ENCODE measurements around the gene TAB2. TPM values are rescaled to one million over a fixed set of nuclear protein-coding genes. Genes with fewer than 3 reads are reported as not detected.

The TAB2 gene
- total and polyA plus RNA-seq, 2 of the 8 experiments (the other 6 are each of a cell fraction or from before 2014, with no cell fraction given): 40.4 to 63.0 TPM

DNA sequence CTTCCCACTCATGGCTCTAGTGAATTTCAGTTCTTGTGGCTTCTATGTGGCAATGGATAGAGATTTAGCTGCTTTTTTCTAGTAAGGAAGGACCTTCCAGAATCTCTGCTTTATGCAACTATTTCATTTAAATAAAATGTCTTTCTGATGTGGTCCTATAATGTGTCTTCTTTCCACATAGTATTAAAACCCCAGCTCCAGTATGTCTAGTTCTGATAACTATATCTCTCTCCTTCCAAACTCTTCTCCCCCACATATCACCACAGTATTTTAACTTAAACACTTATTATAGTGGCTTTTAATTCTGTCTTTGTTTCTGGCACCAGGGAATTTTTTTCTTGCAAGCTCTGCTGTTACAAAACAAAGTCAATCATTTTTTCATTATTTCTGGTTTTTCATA lies 41.9 kb downstream of the TAB2 start:
- H3K9me3 ChIP-seq (ENCODE audit: insufficient read depth in 2 of 2, low read depth in 1 of 2, low read length in 1 of 2): no peaks in the 10 kb centered on the region
- no peaks in the 10 kb centered on the region for H3K23me2 ChIP-seq (ENCODE audit: low read depth, low read length)
- H2AK5ac ChIP-seq (ENCODE audit: low read depth, low read length): no peak overlapping the region
- DNase-seq (ENCODE audit: low read depth in 1 of 2, low spot score in 2 of 2) (no peak), FAIRE-seq (no peak)
- H3K56ac ChIP-seq (replicated peaks; ENCODE audit: insufficient read length, low read depth, low read length): no peak overlapping the region
- no peak overlapping the region for H2BK120ac ChIP-seq (replicated peaks; ENCODE audit: low read depth, low read length)
- H3K4me3 ChIP-seq (ENCODE audit: extremely low read depth in 1 of 4, insufficient read depth in 2 of 4, low read depth in 3 of 4, low read length in 4 of 4): no peak overlapping the region
- peaks cover 1 to 9% of the 10 kb centered on the region in 2 experiments for H4K20me1 ChIP-seq (replicated peaks in 1 of 2; ENCODE audit: control insufficient read depth in 1 of 2, insufficient read depth in 2 of 2, low read length in 2 of 2)
- no peak overlapping the region for H3K23ac ChIP-seq (ENCODE audit: insufficient read length)
- no peak overlapping the region for H3K9ac ChIP-seq (replicated peaks in 1 of 4; ENCODE audit: extremely low read depth in 1 of 4, low read depth in 3 of 4, low read length in 3 of 4)
- H3K4me1 ChIP-seq (replicated peaks in 1 of 4; ENCODE audit: control insufficient read depth in 3 of 4, insufficient read depth in 4 of 4, low read length in 3 of 4): peaks cover 0 to 1% (median 0%) of the 10 kb centered on the region in 4 experiments; a peak in 1 of 7 replicates
- H2AFZ ChIP-seq (ENCODE audit: low read length): no peak overlapping the region
- H2BK20ac ChIP-seq (ENCODE audit: low read length): no peak overlapping the region
- no peak overlapping the region for H3K14ac ChIP-seq (ENCODE audit: insufficient read length)
- no peak overlapping the region for H2BK12ac ChIP-seq (ENCODE audit: low read depth, low read length)
- H3K18ac ChIP-seq (ENCODE audit: extremely low read depth, low read length): no peak overlapping the region
- no peak overlapping the region for H4K91ac ChIP-seq (replicated peaks; ENCODE audit: insufficient read length, low read length)
- H4K8ac ChIP-seq (ENCODE audit: extremely low read depth, insufficient read depth, low read length): no peak overlapping the region
- H3K27ac ChIP-seq (ENCODE audit: low read depth, low read length): no peak overlapping the region
- H3K4me2 ChIP-seq (ENCODE audit: insufficient read depth in 1 of 2, low read depth in 2 of 2, low read length in 2 of 2): no peak overlapping the region
- H3K79me2 ChIP-seq (ENCODE audit: control insufficient read depth in 1 of 2, insufficient read depth in 2 of 2, low read length in 2 of 2): peaks cover 11 to 97% of the 10 kb centered on the region in 2 experiments
- H2BK15ac ChIP-seq (ENCODE audit: low read length): no peak overlapping the region
- no peak overlapping the region for H2BK5ac ChIP-seq (ENCODE audit: low read depth, low read length)
- peaks cover 7% of the 10 kb centered on the region; the same call in 1 of the 2 replicates for H3K79me1 ChIP-seq (ENCODE audit: low read depth, low read length)
- ChIA-PET CTCF (ENCODE audit: partially characterized antibody) (interaction anchor here (0.9 to 1.3 kb wide), 3 partner anchors 11 to 72 kb away, joined by 3 to 6 read pairs (median 5); no protein-coding TSS in a partner anchor), POLR2A (ENCODE audit: partially characterized antibody) (interaction anchor here (1.4 kb wide), 1 partner anchor 9 kb away, joined by 3 read pairs; no protein-coding TSS in a partner anchor)
- no peak overlapping the region for H3K4ac ChIP-seq (replicated peaks; ENCODE audit: insufficient read length, low read depth, low read length)
- H4K5ac ChIP-seq (ENCODE audit: insufficient read length, low read depth, low read length): no peak overlapping the region
- H3K27me3 ChIP-seq (replicated peaks in 1 of 4; ENCODE audit: control insufficient read depth in 3 of 4, extremely low read depth in 1 of 4, insufficient read depth in 3 of 4, low read length in 3 of 4): no peaks in the 10 kb centered on the region
- H3K36me3 ChIP-seq (ENCODE audit: control insufficient read depth in 2 of 4, insufficient read depth in 4 of 4, low read length in 3 of 4): no peaks in the 10 kb centered on the region
- TF ChIP-seq CBX5 (IDR thresholded peaks at IDR 0.05; ENCODE audit: low read depth, low read length) (no peak), CTBP2 (IDR thresholded peaks at IDR 0.05; ENCODE audit: borderline replicate concordance, insufficient read depth, insufficient read length, low read length) (no peak)
